Activated CD4-positive, alpha-beta T cell treated with anti-CD3 and anti-CD28 coated beads, Interleukin-2, amount 10 ng/mL, durations not matched to agents 24 days and 14 days (primary cell): ENCODE results near the gene KDM5C. TPM values are rescaled to one million over a fixed set of nuclear protein-coding genes. Genes with fewer than 3 reads are reported as not detected.
"Not testable (repeated sequence)": the region's sequence is repeated elsewhere in the genome, so short reads cannot be mapped to it uniquely, and the experiment has no call there.

ENCODE experiments used
- DNase-seq: peaks from one replicate; pipeline ENCODE4 v3.0.0; 2022
- H3K27ac Mint-ChIP-seq: one replicate; pipeline ENCODE4 v1.8.0; 2022; ENCODE audit warnings: mild to moderate bottlenecking, mixed read lengths
- H3K27me3 Mint-ChIP-seq: one replicate; pipeline ENCODE4 v1.8.0; 2022; ENCODE audit warnings: mixed read lengths
- H3K36me3 Mint-ChIP-seq: one replicate; pipeline ENCODE4 v1.8.0; 2022; ENCODE audit warnings: low read depth, mild to moderate bottlenecking, mixed read lengths
- H3K4me1 Mint-ChIP-seq: one replicate; pipeline ENCODE4 v1.8.0; 2021; ENCODE audit warnings: mixed read lengths
- H3K4me3 Mint-ChIP-seq: one replicate; pipeline ENCODE4 v1.8.0; 2022; ENCODE audit warnings: mild to moderate bottlenecking, moderate library complexity, mixed read lengths
- H3K9me3 Mint-ChIP-seq: one replicate; pipeline ENCODE4 v1.8.0; 2021; ENCODE audit warnings: mixed read lengths
- intact Hi-C: fragments of 100-400 bp; cut with micrococcal nuclease; formaldehyde crosslinking; loops from one replicate; pipeline ENCODE4 v1.15.1; 2023
- total RNA-seq: library from RNA; stranded (reverse); gene quantifications from 2 replicates; pipeline ENCODE4 v1.2.3, GENCODE V29; 2022

KDM5C gene
- total RNA-seq, 1 donor from 2014 or later: 119 TPM

GRCh38 chrX:53193093-53193492 lies 31.9 kb downstream of the KDM5C start:
- no peak for DNase-seq
- Mint-ChIP-seq H3K4me1 (no peaks in the 10 kb centered on the region), H3K27me3 (no peaks in the 10 kb centered on the region), H3K27ac (no peak overlapping the region), H3K9me3 (no peaks in the 10 kb centered on the region), H3K36me3 (peaks cover 33% of the 10 kb centered on the region), H3K4me3 (no peak overlapping the region)
- intact Hi-C loops: no loop called here

- no peak overlapping the region for H3K27ac Mint-ChIP-seq
- peaks cover 13% of the 10 kb centered on the region for H3K36me3 Mint-ChIP-seq
- peaks cover 3% of the 10 kb centered on the region for H3K4me1 Mint-ChIP-seq
- no peak overlapping the region for H3K4me3 Mint-ChIP-seq
- intact Hi-C loops: no loop called here
- no peaks in the 10 kb centered on the region for H3K9me3 Mint-ChIP-seq
- no peaks in the 10 kb centered on the region for H3K27me3 Mint-ChIP-seq
- DNase-seq: no peak
Observed at GRCh38 chrX:53190363-53190960, 34.5 kb downstream of the KDM5C start.

GRCh38 chrX:53188763-53189162 lies 36.2 kb downstream of the KDM5C start:
- H3K9me3 Mint-ChIP-seq: no peaks in the 10 kb centered on the region
- H3K36me3 Mint-ChIP-seq: peaks cover 5% of the 10 kb centered on the region
- intact Hi-C loops: no loop called here
- no peaks in the 10 kb centered on the region for H3K27me3 Mint-ChIP-seq
- H3K4me1 Mint-ChIP-seq: peaks cover 3% of the 10 kb centered on the region
- H3K27ac Mint-ChIP-seq: no peak overlapping the region
- H3K4me3 Mint-ChIP-seq: no peak overlapping the region
- DNase-seq: no peak

GRCh38 chrX:53186351-53186750 lies 38.7 kb downstream of the KDM5C start:
- DNase-seq: no peak
- no peak overlapping the region for H3K4me3 Mint-ChIP-seq
- H3K9me3 Mint-ChIP-seq: no peaks in the 10 kb centered on the region
- peaks cover 2% of the 10 kb centered on the region for H3K36me3 Mint-ChIP-seq
- no peaks in the 10 kb centered on the region for H3K27me3 Mint-ChIP-seq
- no peak overlapping the region for H3K27ac Mint-ChIP-seq
- H3K4me1 Mint-ChIP-seq: peaks cover 3% of the 10 kb centered on the region
- intact Hi-C loops: no loop called here

GRCh38 chrX:53184836-53185235 lies 40.2 kb downstream of the KDM5C start:
- Mint-ChIP-seq H3K9me3 (no peaks in the 10 kb centered on the region), H3K27me3 (no peaks in the 10 kb centered on the region), H3K4me1 (peaks cover 3% of the 10 kb centered on the region), H3K27ac (no peak overlapping the region), H3K36me3 (no peaks in the 10 kb centered on the region), H3K4me3 (no peak overlapping the region)
- intact Hi-C loops: no loop called here
- no peak for DNase-seq

- H3K36me3 Mint-ChIP-seq: peaks cover 3% of the 10 kb centered on the region
- intact Hi-C loops: no loop called here
- no peak overlapping the region for H3K27ac Mint-ChIP-seq
- peaks cover 2% of the 10 kb centered on the region for H3K27me3 Mint-ChIP-seq
- DNase-seq: no peak
- peaks cover 4% of the 10 kb centered on the region for H3K9me3 Mint-ChIP-seq
- H3K4me1 Mint-ChIP-seq: no peaks in the 10 kb centered on the region
- H3K4me3 Mint-ChIP-seq: no peak overlapping the region
Observed at GRCh38 chrX:53171356-53171755, 53.7 kb downstream of the KDM5C start.

GRCh38 chrX:53166103-53166502 lies 58.9 kb downstream of the KDM5C start:
- H3K27ac Mint-ChIP-seq: no peak overlapping the region
- H3K4me3 Mint-ChIP-seq: no peak overlapping the region
- no peaks in the 10 kb centered on the region for H3K36me3 Mint-ChIP-seq
- H3K9me3 Mint-ChIP-seq: no peaks in the 10 kb centered on the region
- intact Hi-C loops: no loop called here
- H3K4me1 Mint-ChIP-seq: no peaks in the 10 kb centered on the region
- H3K27me3 Mint-ChIP-seq: no peaks in the 10 kb centered on the region
- no peak for DNase-seq

- H3K36me3 Mint-ChIP-seq, DNase-seq, H3K4me1 Mint-ChIP-seq, H3K4me3 Mint-ChIP-seq, H3K27ac Mint-ChIP-seq, intact Hi-C loops, H3K27me3 Mint-ChIP-seq, H3K9me3 Mint-ChIP-seq: not testable (repeated sequence)
Observed at GRCh38 chrX:53164566-53164965, 60.4 kb downstream of the KDM5C start.

- intact Hi-C loops: no loop called here
- DNase-seq: no peak
- no peaks in the 10 kb centered on the region for H3K36me3 Mint-ChIP-seq
Observed at GRCh38 chrX:53163436-53163835, 61.6 kb downstream of the KDM5C start.

GRCh38 chrX:53160297-53160983 lies 64.6 kb downstream of the KDM5C start:
- Mint-ChIP-seq H3K27ac (no peak overlapping the region), H3K27me3 (no peaks in the 10 kb centered on the region), H3K36me3 (no peaks in the 10 kb centered on the region), H3K4me1 (no peaks in the 10 kb centered on the region), H3K9me3 (no peaks in the 10 kb centered on the region), H3K4me3 (no peak overlapping the region)
- no peak for DNase-seq
- intact Hi-C loops: no loop called here

More at GRCh38 chrX:53163436-53163835, 61.6 kb downstream of the KDM5C start:
- Mint-ChIP-seq H3K27ac (no peak overlapping the region), H3K9me3 (no peaks in the 10 kb centered on the region), H3K4me3 (no peak overlapping the region), H3K4me1 (no peaks in the 10 kb centered on the region), H3K27me3 (no peaks in the 10 kb centered on the region)

GRCh38 chrX:53159184-53159583 lies 65.8 kb downstream of the KDM5C start:
- Mint-ChIP-seq H3K4me3 (no peak overlapping the region), H3K4me1 (no peaks in the 10 kb centered on the region), H3K27me3 (no peaks in the 10 kb centered on the region), H3K36me3 (no peaks in the 10 kb centered on the region), H3K9me3 (no peaks in the 10 kb centered on the region), H3K27ac (no peak overlapping the region)
- intact Hi-C loops: no loop called here
- DNase-seq: no peak

GRCh38 chrX:53156207-53156596 lies 68.8 kb downstream of the KDM5C start:
- no peak for DNase-seq
- H3K36me3 Mint-ChIP-seq: peaks cover 1% of the 10 kb centered on the region
- intact Hi-C loops: no loop called here
- no peaks in the 10 kb centered on the region for H3K4me1 Mint-ChIP-seq
- H3K9me3 Mint-ChIP-seq: no peaks in the 10 kb centered on the region
- H3K27ac Mint-ChIP-seq: no peak overlapping the region
- no peak overlapping the region for H3K4me3 Mint-ChIP-seq
- H3K27me3 Mint-ChIP-seq: no peaks in the 10 kb centered on the region

- no peaks in the 10 kb centered on the region for H3K9me3 Mint-ChIP-seq
- intact Hi-C loops: no loop called here
- H3K4me1 Mint-ChIP-seq: no peaks in the 10 kb centered on the region
- no peak for DNase-seq
- H3K27ac Mint-ChIP-seq: no peak overlapping the region
- H3K36me3 Mint-ChIP-seq: peaks cover 1% of the 10 kb centered on the region
- no peak overlapping the region for H3K4me3 Mint-ChIP-seq
- no peaks in the 10 kb centered on the region for H3K27me3 Mint-ChIP-seq
Observed at GRCh38 chrX:53155512-53156206, 69.3 kb downstream of the KDM5C start.

- H3K4me3 Mint-ChIP-seq: no peak overlapping the region
- peaks cover 1% of the 10 kb centered on the region for H3K36me3 Mint-ChIP-seq
- H3K9me3 Mint-ChIP-seq: no peaks in the 10 kb centered on the region
- no peak overlapping the region for H3K27ac Mint-ChIP-seq
- H3K27me3 Mint-ChIP-seq: no peaks in the 10 kb centered on the region
- no peaks in the 10 kb centered on the region for H3K4me1 Mint-ChIP-seq
- intact Hi-C loops: no loop called here
- no peak for DNase-seq
Observed at GRCh38 chrX:53153581-53153980, 71.4 kb downstream of the KDM5C start.
